T-helper 1 cell treated with Interleukin-12 subunit alpha and Interleukin-12 subunit beta and Interleukin-4 antibody, amounts not matched to agents 30 ng/mL and 1 ng/mL, for 36 hours (primary cell): ENCODE results near the gene RETREG2. TPM values are rescaled to one million over a fixed set of nuclear protein-coding genes. Genes with fewer than 3 reads are reported as not detected.

ENCODE experiments used
- intact Hi-C: fragments of 100-400 bp; cut with micrococcal nuclease; formaldehyde crosslinking; loops from one replicate; pipeline ENCODE4 v1.15.1; 2024
- total RNA-seq: library from RNA; stranded (reverse); gene quantifications from 2 replicates; pipeline ENCODE4 v1.2.3, GENCODE V29; 2022

The RETREG2 gene
- total RNA-seq, 1 donor from 2014 or later = 94.7 TPM

GRCh38 chr2:219168526-219168925 is 9.5 kb upstream of the RETREG2 start:
- intact Hi-C loops = no loop called here

DNA sequence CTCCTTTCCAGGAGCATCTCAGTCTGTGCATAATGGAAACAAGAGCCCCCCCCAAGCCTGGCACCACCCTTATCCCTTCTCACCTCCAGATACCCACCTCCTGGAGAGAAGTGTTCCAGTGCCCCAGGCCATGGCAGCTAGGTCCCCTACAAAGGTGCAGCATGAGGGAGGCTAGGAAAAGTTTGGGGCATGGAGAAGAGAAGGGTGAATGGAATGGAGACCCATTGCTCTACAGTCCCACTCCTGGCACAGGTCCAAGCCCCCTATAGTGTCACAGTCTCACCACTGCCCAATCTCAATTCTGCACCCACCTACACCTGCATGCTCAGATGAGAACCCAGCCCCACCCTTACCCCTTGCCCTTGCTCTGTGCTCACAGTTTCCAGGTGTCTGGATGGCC is 9.1 kb upstream of the RETREG2 start:
- intact Hi-C loops = no loop called here

- intact Hi-C loops = no loop called here
Measured at GRCh38 chr2:219169930-219170654, 8.0 kb upstream of the RETREG2 start, which contains the start of gene SLC23A3. Gene SLC23A3 (minus strand): TSS chr2:219170029. CDS start chr2:219169984, 45 bp downstream.

GRCh38 chr2:219171231-219171651 is 6.8 kb upstream of the RETREG2 start:
- intact Hi-C loops = loop anchor here (1.0 kb wide), 3 partner anchors 11 to 127 kb away; partner anchors contain the start of gene NHEJ1

DNA sequence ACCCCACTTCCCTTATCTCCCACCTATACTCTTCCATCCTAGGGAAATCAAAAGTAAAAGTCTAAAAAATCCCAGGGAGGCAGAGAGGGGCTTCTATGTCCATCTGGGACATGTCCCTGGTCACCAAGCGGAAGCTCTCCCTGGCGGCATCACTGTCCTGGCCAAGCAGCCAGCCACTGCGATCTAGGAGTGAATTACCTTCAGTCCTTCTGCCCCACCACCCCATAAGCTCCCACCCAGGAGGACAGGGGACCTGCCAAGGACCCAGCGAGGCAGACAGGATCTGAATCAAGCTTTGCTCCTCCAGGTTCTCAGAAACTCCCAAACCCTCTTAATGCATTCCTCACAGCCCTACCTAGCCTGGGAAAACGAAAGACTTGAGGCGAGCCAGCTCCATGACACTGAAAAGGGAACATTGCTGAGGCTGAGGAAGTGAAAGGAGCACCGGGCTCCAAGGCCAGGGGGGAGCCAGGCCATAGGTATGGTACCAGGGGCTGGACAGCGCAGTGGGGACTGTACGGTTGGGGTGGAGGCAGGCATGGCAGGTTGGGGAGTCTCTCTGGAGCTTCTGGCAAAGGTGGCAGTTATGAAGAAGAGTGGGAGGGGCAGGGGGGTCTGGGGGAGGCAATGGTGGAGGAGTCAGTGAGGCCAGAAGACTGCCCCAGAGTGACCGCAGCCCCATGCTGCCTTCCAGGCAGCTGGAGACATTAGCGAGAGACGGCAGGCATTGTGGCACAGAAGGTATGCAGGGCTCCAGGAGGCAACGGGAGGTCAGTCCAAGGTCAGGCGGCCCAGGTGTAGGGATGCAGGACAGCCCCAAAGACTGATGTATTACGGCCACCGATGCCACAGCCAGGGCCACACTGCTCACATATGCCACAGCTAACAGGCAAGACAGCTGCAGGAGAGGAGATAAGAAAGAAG is 5.6 kb upstream of the RETREG2 start:
- intact Hi-C loops = no loop called here

DNA sequence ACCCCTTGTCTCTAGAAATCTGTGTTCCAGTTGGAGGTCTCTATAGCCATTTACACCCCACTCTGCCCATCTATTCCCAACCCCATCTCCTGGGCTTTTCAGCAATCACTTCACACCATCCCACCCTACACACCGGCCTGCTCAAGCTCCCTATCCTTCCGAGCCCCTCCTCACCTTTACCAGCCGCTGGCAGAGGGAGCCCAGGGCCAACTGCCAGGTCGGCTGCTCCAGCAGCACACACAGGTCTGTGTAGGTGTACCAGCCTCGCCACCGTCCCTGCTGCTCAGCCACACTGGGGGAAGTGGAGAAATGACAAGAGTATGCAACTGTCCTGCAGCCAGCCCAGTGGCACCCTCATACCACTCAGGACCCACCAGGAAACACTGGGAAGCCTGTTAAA is 4.9 kb upstream of the RETREG2 start:
- intact Hi-C loops = no loop called here

- intact Hi-C loops = no loop called here
Measured at GRCh38 chr2:219174146-219174545, 3.9 kb upstream of the RETREG2 start.

- intact Hi-C loops = loop anchor here (5.0 kb wide), 3 partner anchors 502 to 958 kb away; partner anchors contain the start of genes ARPC2, CTDSP1, RNF25 and STK36
Measured at GRCh38 chr2:219174801-219175200, 3.3 kb upstream of the RETREG2 start.

- intact Hi-C loops = loop anchor here (5.0 kb wide), 3 partner anchors 503 to 958 kb away; partner anchors contain the start of genes ARPC2, CTDSP1, RNF25 and STK36
Measured at GRCh38 chr2:219175486-219175885, 2.6 kb upstream of the RETREG2 start.

GRCh38 chr2:219175928-219176817 is 1.9 kb upstream of the RETREG2 start:
- intact Hi-C loops = loop anchor here (1.0 to 5.0 kb wide), 9 partner anchors 43 to 959 kb away; partner anchors contain the start of genes ABCB6, ARPC2, CNOT9 and CTDSP1

DNA sequence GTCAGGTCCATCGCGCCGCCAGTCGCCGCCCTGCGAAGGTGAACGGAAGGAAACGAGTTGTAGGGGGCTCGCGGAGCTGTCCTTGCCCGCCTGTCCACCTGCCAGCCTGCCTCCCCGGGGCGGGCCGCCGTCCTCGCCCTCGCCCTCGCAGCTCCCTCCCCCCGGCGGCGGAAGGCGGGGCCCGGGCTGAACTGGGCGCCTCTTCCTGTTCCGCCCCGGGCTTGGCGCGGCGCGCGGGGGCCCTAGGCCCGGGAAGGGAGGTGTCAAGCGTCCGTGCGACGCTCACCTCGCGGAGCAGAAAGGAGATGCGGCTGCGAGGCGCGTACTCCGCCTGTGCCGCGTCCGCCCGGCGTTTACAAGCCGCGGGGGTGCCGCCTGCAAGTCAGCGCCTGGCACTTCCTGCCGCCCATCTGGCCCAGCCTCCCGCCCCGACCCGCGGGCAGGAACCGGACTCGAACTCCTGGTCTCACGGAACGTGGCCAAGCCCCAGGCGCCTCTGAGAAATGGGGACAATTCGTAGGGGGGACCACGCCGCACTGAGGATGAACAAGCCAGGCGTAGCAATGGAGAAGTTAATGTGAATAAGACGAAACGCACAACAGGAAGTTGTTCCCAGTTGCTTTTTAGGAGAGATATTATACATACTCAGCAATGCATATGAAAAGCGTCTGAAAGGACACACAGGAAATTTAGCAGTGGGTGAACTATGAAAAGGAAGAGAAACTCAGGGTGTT is 1.1 kb upstream of the RETREG2 start, which contains the start of gene CNPPD1:
CNPPD1 (minus strand) TSS at position 108 of the 734 bp plus-strand sequence; CDS start at position 11, 97 bp downstream.
- intact Hi-C loops = loop anchor here (1.0 to 5.0 kb wide), 14 partner anchors 17 to 960 kb away; partner anchors contain the start of genes AAMP, ABCB6, ARPC2 and CNOT9

GRCh38 chr2:219178377-219179175 is 501 bp downstream of the RETREG2 start:
- intact Hi-C loops = loop anchor here (1.0 to 5.0 kb wide), 10 partner anchors 28 to 961 kb away; partner anchors contain the start of genes ANKZF1, ARPC2, ATG9A and CHPF

DNA sequence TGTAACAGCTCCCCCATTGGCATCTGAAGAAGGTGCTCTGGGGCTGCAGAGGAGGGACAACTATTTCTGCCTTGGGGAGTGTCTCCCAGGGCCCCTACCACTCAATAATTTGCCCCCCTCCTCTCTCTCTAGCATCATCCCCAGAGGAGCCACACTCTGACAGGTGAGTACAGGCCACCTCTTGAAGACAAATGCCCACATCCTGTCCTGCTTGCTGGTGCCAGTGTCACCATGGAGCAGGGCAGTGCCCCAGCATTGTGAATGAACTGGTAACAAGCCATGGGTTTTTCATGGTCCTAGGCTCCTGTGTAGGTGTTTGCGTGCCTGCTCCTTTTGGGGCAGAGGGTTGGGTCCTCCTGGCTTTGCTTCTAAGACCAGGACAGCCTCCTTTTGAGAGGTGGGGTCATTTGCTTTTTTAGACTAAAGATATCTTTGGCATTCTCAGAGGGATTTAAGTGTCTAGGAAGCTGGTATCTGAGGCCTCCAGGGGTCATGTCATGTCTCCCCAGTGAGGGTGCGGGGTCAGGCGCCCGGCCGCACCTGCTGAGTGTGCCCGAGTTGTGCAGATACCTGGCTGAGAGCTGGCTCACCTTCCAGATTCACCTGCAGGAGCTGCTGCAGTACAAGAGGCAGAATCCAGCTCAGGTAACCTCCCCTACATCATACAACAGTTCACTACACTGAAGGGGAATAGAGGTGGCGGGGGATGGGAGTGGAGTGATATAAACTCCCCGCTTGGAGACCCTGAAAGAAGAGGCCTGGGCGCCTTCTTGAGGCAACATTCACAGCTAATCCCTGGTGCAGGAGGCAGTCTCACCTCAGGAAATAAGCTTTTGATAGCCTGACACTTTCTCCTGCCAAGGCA is 1.8 kb downstream of the RETREG2 start:
- intact Hi-C loops = loop anchor here (2.0 to 5.0 kb wide), 4 partner anchors 363 to 963 kb away; partner anchors contain the start of genes ARPC2, CHPF, CTDSP1 and RNF25

- intact Hi-C loops = no loop called here
Measured at GRCh38 chr2:219180961-219181360, 2.9 kb downstream of the RETREG2 start.

DNA sequence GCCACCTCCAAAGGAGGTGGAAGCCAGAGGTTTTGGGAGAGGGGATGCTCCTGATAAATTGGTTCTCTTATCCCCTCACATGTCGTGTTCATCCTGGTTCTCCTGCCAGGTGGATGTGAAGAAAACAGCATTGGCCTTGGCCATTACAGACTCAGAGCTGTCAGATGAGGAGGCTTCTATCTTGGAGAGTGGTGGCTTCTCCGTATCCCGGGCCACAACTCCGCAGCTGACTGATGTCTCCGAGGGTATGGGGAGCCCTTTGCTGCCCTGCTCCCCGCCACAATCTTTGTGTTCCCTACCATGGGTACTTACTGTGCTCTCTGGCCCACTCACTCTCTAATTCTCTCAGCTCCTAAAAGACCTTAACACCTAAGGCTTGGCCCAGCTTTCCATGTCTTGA is 3.5 kb downstream of the RETREG2 start:
- intact Hi-C loops = no loop called here

- intact Hi-C loops = no loop called here
Measured at GRCh38 chr2:219182331-219183150, 4.5 kb downstream of the RETREG2 start.
